MV-4-11 (cell line): ENCODE data around the gene SLC18A2.

Experiments used
- DNase-seq: peaks from one replicate; lab custom pipeline; 2025; lab: John Stamatoyannopoulos, UW

SLC18A2 gene

DNA sequence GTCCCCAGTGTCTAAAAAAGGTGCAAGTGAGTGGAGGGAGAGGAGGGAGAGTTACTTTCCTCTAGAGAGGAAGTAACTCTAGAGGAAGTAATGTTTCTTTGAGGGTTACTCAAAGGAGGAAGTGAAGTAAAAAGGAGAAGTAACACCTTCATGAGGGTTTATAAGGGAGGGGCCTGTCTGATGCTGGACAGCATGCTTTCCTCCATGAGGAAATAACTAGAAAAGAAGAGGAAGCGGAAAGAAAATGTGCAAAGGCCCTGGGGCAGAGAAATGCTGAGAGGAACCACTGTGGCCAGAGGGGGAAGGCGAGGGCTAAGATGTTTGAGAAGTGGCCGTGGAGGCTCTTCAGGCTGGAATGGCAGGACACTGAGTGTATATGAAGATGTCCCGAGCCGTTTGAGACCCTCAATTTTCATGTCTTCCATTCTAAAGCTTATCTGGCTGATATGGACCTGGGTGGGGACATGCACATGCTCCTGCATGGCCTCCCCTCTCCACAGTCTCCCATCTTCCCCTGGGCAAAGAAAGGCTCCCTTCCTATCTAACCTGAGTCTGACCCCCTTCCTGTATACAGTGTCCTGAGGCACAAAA lies 3.4 kb upstream of the SLC18A2 start:
- DNase-seq, result peak; percentile 97

- DNase-seq, result no peak
These were observed 1.9 kb upstream of the SLC18A2 start for GRCh38 chr10:117239051-117239450.

GRCh38 chr10:117239721-117240620 lies 943 bp upstream of the SLC18A2 start:
- DNase-seq, result no peak

GRCh38 chr10:117241541-117242462 lies 888 bp downstream of the SLC18A2 start:
- DNase-seq, result no peak

DNA sequence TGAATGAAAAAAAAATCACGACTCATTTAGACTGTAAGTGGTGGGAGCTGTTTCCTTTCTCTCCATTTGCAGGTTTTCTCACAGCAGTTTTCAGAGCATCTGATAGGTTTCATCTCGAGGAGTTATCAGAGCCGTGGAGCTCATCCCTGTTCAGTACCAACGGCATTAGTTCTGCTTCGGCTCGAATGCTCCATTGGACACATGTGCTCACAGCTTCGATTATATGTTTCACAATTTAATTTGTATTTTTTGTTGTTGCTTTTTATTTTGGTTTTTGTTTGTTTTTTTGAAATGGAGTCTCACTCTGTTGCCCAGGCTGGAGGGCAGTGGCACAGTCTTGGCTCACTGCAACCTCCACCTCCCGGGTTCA lies 1.5 kb downstream of the SLC18A2 start:
- no peak for DNase-seq

DNA sequence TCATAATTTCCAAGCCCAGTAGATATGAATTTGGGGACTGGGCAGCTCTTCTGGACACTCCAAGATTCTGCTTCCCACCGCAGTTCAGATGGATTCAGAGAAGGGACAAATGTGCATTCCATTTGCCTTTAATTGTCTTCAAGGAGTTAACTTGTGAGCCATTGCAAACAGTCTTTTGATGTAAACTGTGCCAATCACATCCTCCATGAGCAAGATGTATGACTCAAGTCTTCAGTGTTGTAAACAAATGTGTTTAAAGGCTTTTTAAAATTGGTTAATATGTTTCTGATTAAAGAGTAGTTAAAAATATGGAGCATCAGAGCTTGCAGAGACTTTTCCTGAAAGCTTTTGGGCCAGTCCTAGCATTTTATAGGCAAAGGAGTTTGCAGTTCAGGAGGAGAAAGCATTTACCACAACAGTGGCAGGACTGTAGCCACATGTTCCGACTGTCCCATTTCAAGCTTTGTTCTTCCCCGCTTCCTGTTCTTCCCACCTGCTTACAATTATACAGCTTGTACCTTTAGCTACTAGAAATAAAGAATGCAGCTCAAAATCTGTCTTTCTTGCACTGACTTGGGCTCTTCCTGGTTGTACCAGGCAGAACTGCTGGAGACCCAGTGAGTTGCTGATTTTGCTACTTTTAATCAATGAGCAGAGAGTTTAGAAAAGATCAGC lies 6.2 kb downstream of the SLC18A2 start:
- no peak for DNase-seq

GRCh38 chr10:117248750-117249465 lies 8.0 kb downstream of the SLC18A2 start:
- no peak for DNase-seq

DNA sequence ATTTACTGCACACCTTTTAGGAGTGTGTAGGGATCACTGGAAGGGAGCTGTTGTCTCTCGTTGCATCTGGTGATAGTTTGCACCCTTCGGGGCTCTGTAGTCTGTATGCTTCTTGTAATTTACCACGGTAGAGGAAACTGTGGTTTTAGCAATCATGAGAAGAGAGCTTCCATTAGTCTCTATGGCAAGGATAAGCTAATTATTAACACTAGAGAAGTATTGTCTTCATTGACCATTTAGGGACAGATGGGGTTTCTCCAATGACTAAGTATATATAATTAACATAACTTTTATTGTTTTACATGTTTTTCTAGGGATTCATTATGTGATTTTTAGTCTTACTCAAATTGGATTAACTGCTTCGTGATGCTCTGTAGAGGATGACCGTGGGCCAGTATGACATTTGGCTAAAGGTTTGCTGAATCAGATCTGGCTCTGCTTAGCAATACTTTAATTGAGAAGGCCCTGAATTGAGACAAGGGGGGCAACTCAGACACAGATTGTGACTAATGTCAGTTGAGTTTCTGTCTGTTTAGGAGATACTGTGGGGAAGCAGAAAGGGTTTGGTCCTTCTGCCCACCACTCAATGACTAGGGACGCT lies 8.7 kb downstream of the SLC18A2 start:
- DNase-seq, result no peak

GRCh38 chr10:117250411-117250810 lies 9.5 kb downstream of the SLC18A2 start:
- DNase-seq, result no peak

GRCh38 chr10:117253908-117254307 lies 13.0 kb downstream of the SLC18A2 start:
- no peak for DNase-seq

GRCh38 chr10:117254338-117254737 lies 13.4 kb downstream of the SLC18A2 start:
- DNase-seq, result no peak

DNA sequence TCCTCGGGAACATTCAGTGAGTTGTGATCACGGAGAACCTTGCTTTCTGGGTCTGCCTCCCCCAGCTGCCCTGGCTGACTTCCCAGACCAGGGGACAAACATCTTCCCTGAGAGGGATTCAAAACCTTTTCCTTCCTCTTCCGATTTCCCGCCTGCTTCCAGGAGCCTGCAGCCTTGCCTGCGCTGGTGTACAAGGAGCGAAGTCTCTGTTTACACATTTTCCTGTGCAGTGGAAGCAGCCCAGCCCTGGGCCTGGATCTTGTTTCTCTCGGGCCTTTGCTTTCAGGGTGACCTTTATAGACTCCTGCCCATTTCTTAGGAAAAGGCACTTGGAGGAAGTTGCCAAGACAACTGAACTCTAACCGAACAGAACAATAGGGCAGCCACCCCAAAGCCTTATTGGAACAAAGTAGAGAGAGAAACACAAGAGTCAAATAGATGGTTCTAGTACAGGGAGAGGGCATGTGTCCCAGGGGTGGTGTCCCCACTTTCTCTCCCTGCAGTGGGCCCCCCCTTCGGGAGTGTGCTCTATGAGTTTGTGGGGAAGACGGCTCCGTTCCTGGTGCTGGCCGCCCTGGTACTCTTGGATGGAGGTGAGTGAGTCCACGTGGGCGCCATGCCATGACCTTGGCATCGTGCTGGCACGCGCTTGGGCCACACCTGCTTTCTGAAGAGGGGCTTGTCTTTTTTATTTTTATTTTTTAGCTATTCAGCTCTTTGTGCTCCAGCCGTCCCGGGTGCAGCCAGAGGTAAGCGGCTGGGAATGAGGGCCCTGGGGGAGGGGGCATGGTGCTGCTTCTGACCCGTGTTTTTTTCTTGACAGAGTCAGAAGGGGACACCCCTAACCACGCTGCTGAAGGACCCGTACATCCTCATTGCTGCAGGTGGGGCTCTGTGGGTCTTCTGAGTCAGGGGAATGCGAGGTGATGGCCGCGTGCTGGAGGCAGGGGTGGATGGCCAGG lies 14.1 kb downstream of the SLC18A2 start:
- DNase-seq, result no peak

- DNase-seq, result no peak
These were observed 15.0 kb downstream of the SLC18A2 start for GRCh38 chr10:117255835-117256460.

GRCh38 chr10:117256910-117257309 lies 16.0 kb downstream of the SLC18A2 start:
- no peak for DNase-seq

- DNase-seq, result no peak
These were observed 16.8 kb downstream of the SLC18A2 start for GRCh38 chr10:117257721-117258120.

DNA sequence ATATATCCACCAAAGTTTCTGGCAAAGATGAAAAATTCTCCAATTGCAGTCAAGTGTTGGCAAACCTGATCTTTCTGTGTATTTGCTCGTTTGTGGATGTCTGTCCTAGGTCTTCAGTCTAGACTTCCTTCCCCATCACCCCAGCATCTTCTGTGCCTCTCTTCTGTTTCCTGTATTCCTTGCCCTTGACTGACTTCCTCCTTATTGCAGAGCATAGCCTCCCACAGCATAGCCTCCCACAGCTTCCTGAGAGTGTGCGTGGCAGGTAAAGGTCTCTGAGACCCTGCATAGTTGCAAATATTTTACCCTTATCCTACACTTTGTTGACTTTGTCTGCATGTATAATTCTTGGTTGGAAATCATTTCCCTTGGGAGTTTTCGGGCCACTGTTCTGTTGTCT lies 18.4 kb downstream of the SLC18A2 start:
- peak; percentile 35 for DNase-seq

DNA sequence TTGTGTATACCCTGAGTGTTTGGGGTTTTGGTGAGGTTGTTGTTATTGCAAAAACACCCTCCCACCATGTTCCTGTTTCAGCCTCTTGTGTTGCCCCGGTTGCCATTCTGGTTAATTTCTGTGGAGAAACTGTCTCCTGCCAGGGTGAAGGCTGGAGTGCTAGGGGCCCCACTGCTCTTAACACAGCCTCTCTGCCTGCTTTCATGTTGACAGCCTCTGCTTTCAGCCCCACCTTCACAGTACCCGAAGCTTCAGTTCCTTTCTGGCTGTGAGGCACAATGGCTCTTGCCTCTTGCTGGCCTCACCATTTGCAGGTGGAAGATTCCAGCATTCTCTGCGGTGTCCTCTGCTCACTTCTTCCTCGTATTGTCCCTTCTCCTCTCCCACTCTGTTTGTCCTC lies 19.2 kb downstream of the SLC18A2 start:
- peak; percentile 74 for DNase-seq

DNA sequence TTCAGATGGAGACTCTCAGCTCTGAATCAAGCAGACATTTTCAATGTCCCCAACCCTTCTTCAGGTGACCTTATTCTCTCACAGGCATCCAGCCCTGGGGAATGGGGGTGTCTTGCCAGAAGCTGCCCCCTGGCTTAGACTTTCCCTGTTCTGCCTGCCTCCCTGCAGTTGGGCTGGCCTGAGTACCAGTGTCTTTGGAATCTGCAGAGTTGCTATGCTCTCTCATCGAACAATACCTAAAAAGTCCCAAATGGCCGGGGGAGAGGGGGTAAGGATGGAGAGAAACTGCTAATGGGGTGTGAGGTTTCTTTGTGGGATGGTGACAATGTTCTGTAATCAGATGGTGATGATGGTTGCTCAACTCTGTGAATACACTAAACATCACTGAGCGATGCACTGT lies 20.6 kb downstream of the SLC18A2 start:
- no peak for DNase-seq

GRCh38 chr10:117262291-117262902 lies 21.5 kb downstream of the SLC18A2 start:
- no peak for DNase-seq
